ENCODE measurements around the gene MFAP2. TPM values are rescaled to one million over a fixed set of nuclear protein-coding genes. Genes with fewer than 3 reads are reported as not detected.

Gene MFAP2
- total and polyA plus RNA-seq, 2 experiments from 2014 or later = 129 to 255 TPM

DNA sequence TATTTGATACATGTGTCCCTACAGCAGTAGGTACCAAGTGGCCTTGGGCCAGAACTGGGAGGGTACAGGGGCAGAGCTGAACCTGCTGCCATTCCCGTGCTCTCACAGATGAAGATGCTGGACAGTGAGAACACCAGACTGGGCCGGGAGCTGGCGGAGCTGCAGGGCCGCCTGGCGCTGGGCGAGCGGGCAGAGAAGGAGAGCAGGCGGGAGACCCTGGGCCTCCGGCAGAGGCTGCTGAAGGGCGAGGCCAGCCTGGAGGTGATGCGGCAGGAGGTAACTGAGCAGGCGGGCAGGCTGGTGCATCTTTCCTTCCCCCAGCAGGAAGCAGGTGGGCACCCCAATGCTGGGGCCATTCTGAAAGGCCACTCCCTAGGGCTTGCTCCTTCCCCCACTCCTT is 21.9 kb downstream of the MFAP2 start (continued):
- TF ChIP-seq REST (IDR thresholded peaks at IDR 0.05; ENCODE audit: unreplicated experiment) = no peak
- TF ChIP-seq ZNF462 (CRISPR knock-in tag; IDR thresholded peaks at IDR 0.05) = no peak

- Mint-ChIP-seq H3K36me3 (ENCODE audit: low read depth) (peaks cover 16% of the 10 kb centered on the region; the same call in 2 of the 3 replicates), H3K27me3 (ENCODE audit: insufficient read depth, low read depth, poor library complexity) (peaks cover 6% of the 10 kb centered on the region), H3K27ac (no peak overlapping the region), H3K9me3 (no peaks in the 10 kb centered on the region), H3K4me1 (peaks cover 5% of the 10 kb centered on the region), H3K4me3 (no peak overlapping the region)
- peaks cover 15% of the 10 kb centered on the region; the same call in 1 of the 2 replicates for H3F3A ChIP-seq (replicated peaks; ENCODE audit: low read depth)
- no peak overlapping the region for H3K4me2 ChIP-seq
- DNase-seq (ENCODE audit: low spot score) (no peak), ATAC-seq (no peak)
- H3K9me2 ChIP-seq (ENCODE audit: insufficient read depth) = no peaks in the 10 kb centered on the region
- no peaks in the 10 kb centered on the region for H4K20me1 ChIP-seq (replicated peaks; ENCODE audit: insufficient read depth)
- peaks cover 13% of the 10 kb centered on the region; the same call in 1 of the 2 replicates for H3K36me3 ChIP-seq (ENCODE audit: insufficient read depth)
- H3K79me2 ChIP-seq (replicated peaks; ENCODE audit: insufficient read depth) = 0 out of 2 replicates have a peak, but pooled peaks cover 2% of the 10 kb centered on the region
- no peaks in the 10 kb centered on the region for H3K27me3 ChIP-seq (ENCODE audit: insufficient read depth)
- H3K4me3 ChIP-seq = no peak overlapping the region
- H3K27ac ChIP-seq (ENCODE audit: low read depth) = no peak overlapping the region
- H3K4me1 ChIP-seq (ENCODE audit: insufficient read depth) = no peaks in the 10 kb centered on the region
- no peak overlapping the region for H2AFZ ChIP-seq
- no peak for TF ChIP-seq EZH2 (IDR thresholded peaks at IDR 0.05; ENCODE audit: low read depth, unreplicated experiment)
- TF ChIP-seq POLR2AphosphoS5 (IDR thresholded peaks at IDR 0.05; ENCODE audit: low read depth) = no peak
- no peak for TF ChIP-seq CTCF (conservative IDR thresholded peaks at IDR 0.05; ENCODE audit: low read depth in 2 of 2)
Measured at GRCh38 chr1:16957731-16958130, 22.7 kb downstream of the MFAP2 start.
